Activated T-cell treated with anti-CD3 and anti-CD28 coated beads for 1 hour (primary cell): ENCODE data around the gene CD276.

Experiments used
- DNase-seq: peaks from one replicate; pipeline ENCODE4 v3.0.0-alpha.2; 2020; ENCODE audit warnings: low read depth

Gene CD276

GRCh38 chr15:73747847-73748590 is 63.8 kb downstream of the CD276 start:
- no peak for DNase-seq

- DNase-seq = no peak
Observed at GRCh38 chr15:73748730-73749129, 64.5 kb downstream of the CD276 start.

- no peak for DNase-seq
Observed at GRCh38 chr15:73749533-73749932, 65.3 kb downstream of the CD276 start.

GRCh38 chr15:73749971-73750370 is 65.8 kb downstream of the CD276 start:
- DNase-seq = no peak

GRCh38 chr15:73750438-73750837 is 66.3 kb downstream of the CD276 start:
- no peak for DNase-seq

GRCh38 chr15:73750951-73751350 is 66.8 kb downstream of the CD276 start:
- DNase-seq = no peak

- DNase-seq = no peak
Observed at GRCh38 chr15:73751511-73751898, 67.3 kb downstream of the CD276 start.

GRCh38 chr15:73751899-73752805 is 68.0 kb downstream of the CD276 start:
- no peak for DNase-seq

- no peak for DNase-seq
Observed at GRCh38 chr15:73752806-73753193, 68.6 kb downstream of the CD276 start.

- no peak for DNase-seq
Observed at GRCh38 chr15:73753250-73754130, 69.3 kb downstream of the CD276 start, which contains the start of gene INSYN1. TSS of gene INSYN1 (minus strand) at chr15:73753351. CDS start at chr15:73751130, 2,221 bp downstream.

- DNase-seq = no peak
Observed at GRCh38 chr15:73754461-73754860, 70.3 kb downstream of the CD276 start.

GRCh38 chr15:73755481-73755880 is 71.3 kb downstream of the CD276 start:
- DNase-seq = no peak

- no peak for DNase-seq
Observed at GRCh38 chr15:73755946-73756345, 71.8 kb downstream of the CD276 start.

- DNase-seq = no peak
Observed at GRCh38 chr15:73756390-73756789, 72.2 kb downstream of the CD276 start.

GRCh38 chr15:73756947-73757513 is 72.8 kb downstream of the CD276 start:
- DNase-seq = no peak

GRCh38 chr15:73757571-73757970 is 73.4 kb downstream of the CD276 start:
- no peak for DNase-seq

- DNase-seq = no peak
Observed at GRCh38 chr15:73758461-73758860, 74.3 kb downstream of the CD276 start.

GRCh38 chr15:73760330-73761329 is 76.4 kb downstream of the CD276 start:
- no peak for DNase-seq

- DNase-seq = no peak
Observed at GRCh38 chr15:73763931-73764330, 79.7 kb downstream of the CD276 start.
